Measurements from ENCODE around the gene KLHL30.

The KLHL30 gene

DNA sequence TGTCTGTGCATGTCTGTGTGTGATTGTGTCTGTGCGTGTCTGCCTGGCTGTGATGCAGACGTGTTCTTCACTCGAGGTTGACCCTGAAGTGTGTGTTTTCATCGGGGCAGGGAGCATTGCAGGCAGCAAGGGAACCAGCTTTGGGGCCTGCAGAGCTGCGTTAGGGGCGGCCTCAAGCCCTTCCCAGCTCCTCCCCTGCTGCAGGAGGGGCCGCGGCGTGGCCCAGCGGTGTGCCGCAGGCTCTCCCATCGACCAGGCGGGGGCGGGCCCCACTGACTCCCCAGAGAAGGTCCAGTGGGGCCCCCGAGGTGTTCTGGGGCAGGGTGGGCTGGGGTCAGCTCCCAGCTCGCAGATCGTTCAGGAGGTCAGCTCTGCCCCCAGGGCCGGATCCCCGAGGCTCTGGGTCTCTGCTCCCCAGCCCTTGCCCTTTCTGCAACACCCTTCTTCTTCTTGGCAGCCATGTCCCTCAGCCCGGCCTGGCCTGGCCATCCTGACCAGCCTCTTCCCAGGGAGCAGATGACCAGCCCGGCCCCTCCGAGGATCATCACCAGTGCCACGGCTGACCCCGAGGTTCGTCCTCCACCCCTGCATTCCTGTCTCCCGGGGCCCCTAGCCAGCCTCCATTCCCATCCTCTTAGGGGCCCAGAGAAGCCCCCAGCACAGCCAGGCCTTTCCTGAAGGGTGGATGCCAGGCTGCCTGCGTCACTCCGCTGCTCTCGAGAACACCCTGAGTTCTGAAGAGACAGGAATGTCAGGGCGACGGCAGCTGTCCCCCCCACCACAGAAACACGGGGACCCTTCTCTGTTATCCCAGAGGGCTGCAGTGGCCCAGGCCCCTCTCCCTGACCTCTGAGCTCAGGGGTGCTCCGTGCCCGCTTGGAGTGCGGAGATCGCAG, 11.1 kb upstream of the KLHL30 start:
- Histone ChIP-seq H3K9ac (ENCODE audit: low read depth in 1 of 2, low read length in 2 of 2) (no peak overlapping the region), H3K4me3 (ENCODE audit: low read length in 2 of 2) (no peak overlapping the region), H3K4me1 (ENCODE audit: control insufficient read depth in 2 of 2, insufficient read depth in 2 of 2, low read length in 2 of 2) (no peaks in the 10 kb centered on the region), H3K9me3 (ENCODE audit: control insufficient read depth in 2 of 2, low read length in 2 of 2) (no peaks in the 10 kb centered on the region), H3K36me3 (ENCODE audit: control insufficient read depth in 2 of 2, insufficient read depth in 2 of 2, low read length in 2 of 2) (no peaks in the 10 kb centered on the region), H3K27ac (ENCODE audit: low read depth in 2 of 2, low read length in 2 of 2) (no peak overlapping the region), H3K27me3 (ENCODE audit: control insufficient read depth in 2 of 2, insufficient read depth in 2 of 2, low read length in 2 of 2) (no peaks in the 10 kb centered on the region)

DNA sequence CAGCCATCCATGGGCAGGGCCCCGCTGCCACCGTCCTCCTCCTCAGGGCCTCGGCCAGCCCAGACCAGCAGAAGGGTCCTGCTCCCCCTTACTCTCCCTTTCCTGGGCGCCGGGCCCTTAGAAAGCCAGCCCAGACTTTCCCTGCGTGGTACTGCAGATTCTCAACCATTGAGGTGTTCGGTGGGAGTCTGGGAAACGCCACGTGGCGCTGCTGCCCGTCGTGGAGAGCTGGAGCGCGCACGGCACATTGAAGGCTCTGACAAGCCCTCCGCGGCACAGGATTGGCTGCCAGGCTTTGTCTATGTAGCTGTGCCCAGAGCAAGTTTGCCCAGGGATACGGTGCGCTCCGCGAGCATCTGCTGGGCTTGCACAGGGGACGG, 10.4 kb upstream of the KLHL30 start:
- no peak overlapping the region for H3K4me3 ChIP-seq (ENCODE audit: low read length in 2 of 2)
- no peak overlapping the region for H3K9ac ChIP-seq (ENCODE audit: low read depth in 1 of 2, low read length in 2 of 2)
- H3K27ac ChIP-seq (ENCODE audit: low read depth in 2 of 2, low read length in 2 of 2): no peak overlapping the region
- H3K9me3 ChIP-seq (ENCODE audit: control insufficient read depth in 2 of 2, low read length in 2 of 2): no peaks in the 10 kb centered on the region
- no peaks in the 10 kb centered on the region for H3K27me3 ChIP-seq (ENCODE audit: control insufficient read depth in 2 of 2, insufficient read depth in 2 of 2, low read length in 2 of 2)
- H3K36me3 ChIP-seq (ENCODE audit: control insufficient read depth in 2 of 2, insufficient read depth in 2 of 2, low read length in 2 of 2): no peaks in the 10 kb centered on the region
- H3K4me1 ChIP-seq (ENCODE audit: control insufficient read depth in 2 of 2, insufficient read depth in 2 of 2, low read length in 2 of 2): no peaks in the 10 kb centered on the region

DNA sequence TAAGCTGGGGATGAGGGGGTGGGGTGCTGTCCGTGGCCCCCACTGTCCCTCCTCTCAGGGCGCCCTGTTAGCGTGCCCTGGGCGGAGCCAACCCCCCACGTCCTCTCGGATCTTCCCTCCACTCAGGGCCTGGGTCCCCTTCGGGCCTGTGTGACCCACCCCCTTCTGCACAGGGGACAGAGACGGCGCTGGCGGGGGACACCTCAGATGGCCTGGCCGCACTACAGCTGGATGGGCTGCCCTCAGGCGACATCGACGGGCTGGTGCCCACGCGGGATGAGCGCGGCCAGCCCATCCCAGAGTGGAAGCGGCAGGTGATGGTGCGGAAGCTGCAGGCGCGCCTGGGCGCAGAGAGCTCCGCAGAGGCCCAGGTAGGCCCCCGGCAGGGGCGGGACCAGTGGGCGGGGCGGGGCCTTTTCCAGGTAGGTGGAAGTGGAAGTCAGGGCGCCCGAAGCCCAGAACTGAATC, 9.9 kb upstream of the KLHL30 start:
- Histone ChIP-seq H3K9me3 (ENCODE audit: control insufficient read depth in 2 of 2, low read length in 2 of 2) (no peaks in the 10 kb centered on the region), H3K27ac (ENCODE audit: low read depth in 2 of 2, low read length in 2 of 2) (no peak overlapping the region), H3K4me1 (ENCODE audit: control insufficient read depth in 2 of 2, insufficient read depth in 2 of 2, low read length in 2 of 2) (no peaks in the 10 kb centered on the region), H3K9ac (ENCODE audit: low read depth in 1 of 2, low read length in 2 of 2) (no peak overlapping the region), H3K4me3 (ENCODE audit: low read length in 2 of 2) (no peak overlapping the region), H3K36me3 (ENCODE audit: control insufficient read depth in 2 of 2, insufficient read depth in 2 of 2, low read length in 2 of 2) (no peaks in the 10 kb centered on the region), H3K27me3 (ENCODE audit: control insufficient read depth in 2 of 2, insufficient read depth in 2 of 2, low read length in 2 of 2) (no peaks in the 10 kb centered on the region)

DNA sequence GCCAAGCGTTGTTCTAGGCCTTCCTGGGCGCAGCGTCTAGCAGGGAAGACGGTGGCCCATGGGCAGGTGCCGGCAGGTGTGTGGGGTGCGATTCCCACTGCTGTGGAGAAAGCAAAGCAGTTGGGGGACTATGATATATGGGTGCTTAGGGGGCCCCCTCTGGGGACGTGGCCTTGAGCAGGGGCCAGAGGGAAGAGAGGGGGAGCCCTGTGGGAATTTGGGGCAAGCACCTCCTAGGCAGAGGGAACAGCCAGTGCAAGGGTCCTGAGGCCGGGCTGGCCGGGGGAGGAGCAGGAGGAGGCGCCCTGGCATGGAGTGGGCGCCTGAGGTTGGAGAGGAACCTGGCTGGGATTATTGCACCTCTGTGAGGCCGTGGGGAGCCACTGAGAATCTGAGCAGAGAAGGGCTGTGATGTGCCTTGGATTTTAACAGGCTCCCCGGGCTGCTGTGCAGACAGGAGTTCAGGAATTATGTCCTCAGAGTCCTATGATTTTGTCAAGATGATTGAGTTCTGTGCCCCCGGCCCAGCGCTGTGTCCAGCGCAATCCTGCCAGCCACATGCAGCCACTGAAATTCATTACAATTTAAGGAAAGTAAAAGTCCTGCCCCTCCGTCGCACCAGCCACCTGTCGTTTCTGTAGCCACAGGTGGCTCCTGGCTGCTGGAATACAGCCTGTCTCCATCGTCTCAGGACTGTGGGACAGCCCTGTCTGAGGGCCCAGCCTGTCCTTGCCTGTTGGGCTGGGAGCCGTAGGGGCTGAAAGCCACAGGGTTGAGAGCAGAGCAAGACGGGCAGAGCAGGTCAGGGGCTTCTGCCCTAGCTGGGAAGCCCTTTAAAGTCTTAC, 9.1 kb upstream of the KLHL30 start:
- Histone ChIP-seq H3K4me3 (ENCODE audit: low read length in 2 of 2) (no peak overlapping the region), H3K27ac (ENCODE audit: low read depth in 2 of 2, low read length in 2 of 2) (no peak overlapping the region), H3K36me3 (ENCODE audit: control insufficient read depth in 2 of 2, insufficient read depth in 2 of 2, low read length in 2 of 2) (no peaks in the 10 kb centered on the region), H3K4me1 (ENCODE audit: control insufficient read depth in 2 of 2, insufficient read depth in 2 of 2, low read length in 2 of 2) (no peaks in the 10 kb centered on the region), H3K9ac (ENCODE audit: low read depth in 1 of 2, low read length in 2 of 2) (no peak overlapping the region), H3K27me3 (ENCODE audit: control insufficient read depth in 2 of 2, insufficient read depth in 2 of 2, low read length in 2 of 2) (no peaks in the 10 kb centered on the region), H3K9me3 (ENCODE audit: control insufficient read depth in 2 of 2, low read length in 2 of 2) (no peaks in the 10 kb centered on the region)

DNA sequence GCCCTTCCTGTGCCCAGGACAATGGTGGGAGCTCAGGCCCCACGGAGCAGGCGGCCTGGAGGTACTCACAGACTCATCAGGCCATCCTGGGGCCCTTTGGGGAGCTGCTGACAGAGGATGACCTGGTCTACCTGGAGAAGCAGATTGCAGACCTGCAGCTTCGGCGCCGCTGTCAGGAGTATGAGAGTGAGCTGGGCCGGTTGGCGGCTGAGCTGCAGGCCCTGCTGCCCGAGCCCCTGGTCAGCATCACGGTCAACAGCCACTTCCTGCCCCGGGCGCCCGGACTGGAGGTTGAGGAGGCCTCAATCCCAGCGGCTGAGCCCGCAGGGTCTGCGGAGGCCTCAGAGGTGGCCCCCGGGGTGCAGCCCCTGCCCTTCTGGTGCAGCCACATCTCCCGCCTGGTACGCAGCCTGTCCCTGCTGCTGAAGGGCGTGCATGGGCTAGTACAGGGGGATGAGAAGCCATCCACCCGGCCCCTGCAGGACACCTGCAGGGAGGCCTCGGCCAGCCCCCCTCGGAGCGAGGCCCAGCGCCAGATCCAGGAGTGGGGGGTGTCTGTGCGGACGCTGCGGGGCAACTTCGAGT, 8.3 kb upstream of the KLHL30 start:
- Histone ChIP-seq H3K36me3 (ENCODE audit: control insufficient read depth in 2 of 2, insufficient read depth in 2 of 2, low read length in 2 of 2) (no peaks in the 10 kb centered on the region), H3K9me3 (ENCODE audit: control insufficient read depth in 2 of 2, low read length in 2 of 2) (no peaks in the 10 kb centered on the region), H3K27me3 (ENCODE audit: control insufficient read depth in 2 of 2, insufficient read depth in 2 of 2, low read length in 2 of 2) (no peaks in the 10 kb centered on the region), H3K4me1 (ENCODE audit: control insufficient read depth in 2 of 2, insufficient read depth in 2 of 2, low read length in 2 of 2) (no peaks in the 10 kb centered on the region), H3K27ac (ENCODE audit: low read depth in 2 of 2, low read length in 2 of 2) (no peak overlapping the region), H3K4me3 (ENCODE audit: low read length in 2 of 2) (no peak overlapping the region), H3K9ac (ENCODE audit: low read depth in 1 of 2, low read length in 2 of 2) (no peak overlapping the region)

DNA sequence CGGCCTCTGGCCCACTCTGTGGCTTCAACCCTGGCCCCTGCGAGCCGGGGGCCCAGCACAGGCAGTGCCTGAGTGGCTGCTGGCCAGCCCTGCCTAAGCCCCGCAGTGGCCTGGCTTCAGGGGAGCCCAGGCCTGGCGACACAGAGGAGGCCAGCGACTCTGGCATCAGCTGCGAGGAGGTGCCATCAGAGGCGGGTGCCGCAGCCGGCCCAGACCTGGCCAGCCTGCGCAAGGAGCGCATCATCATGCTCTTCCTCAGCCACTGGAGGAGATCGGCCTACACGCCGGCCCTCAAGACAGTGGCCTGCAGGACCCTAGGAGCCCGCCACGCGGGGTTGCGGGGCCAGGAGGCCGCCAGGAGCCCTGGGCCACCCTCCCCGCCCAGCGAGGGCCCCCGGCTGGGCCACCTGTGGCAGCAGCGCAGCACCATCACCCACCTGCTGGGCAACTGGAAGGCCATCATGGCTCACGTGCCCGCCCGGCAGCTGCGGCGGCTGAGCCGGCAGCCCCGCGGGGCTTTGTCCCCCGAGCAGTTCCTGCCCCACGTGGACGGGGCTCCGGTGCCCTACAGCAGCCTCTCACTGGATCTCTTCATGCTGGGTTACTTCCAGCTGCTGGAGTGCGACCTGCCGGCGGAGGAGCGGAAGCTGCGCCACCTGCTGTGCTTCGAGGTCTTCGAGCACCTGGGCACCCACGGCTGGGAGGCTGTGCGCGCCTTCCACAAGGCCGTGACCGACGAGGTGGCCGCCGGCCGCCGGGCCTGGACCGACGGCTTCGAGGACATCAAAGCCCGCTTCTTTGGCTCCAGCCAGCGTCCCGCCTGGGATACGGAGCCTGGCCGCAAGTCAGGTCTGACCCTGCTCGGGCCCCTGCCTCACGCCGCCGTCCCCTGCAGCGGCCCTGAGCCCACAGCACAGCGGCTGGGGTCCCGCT, 7.5 kb upstream of the KLHL30 start:
- no peak overlapping the region for H3K4me3 ChIP-seq (ENCODE audit: low read length in 2 of 2)
- H3K36me3 ChIP-seq (ENCODE audit: control insufficient read depth in 2 of 2, insufficient read depth in 2 of 2, low read length in 2 of 2): no peaks in the 10 kb centered on the region
- no peak overlapping the region for H3K9ac ChIP-seq (ENCODE audit: low read depth in 1 of 2, low read length in 2 of 2)
- no peak overlapping the region for H3K27ac ChIP-seq (ENCODE audit: low read depth in 2 of 2, low read length in 2 of 2)
- no peaks in the 10 kb centered on the region for H3K4me1 ChIP-seq (ENCODE audit: control insufficient read depth in 2 of 2, insufficient read depth in 2 of 2, low read length in 2 of 2)
- no peaks in the 10 kb centered on the region for H3K27me3 ChIP-seq (ENCODE audit: control insufficient read depth in 2 of 2, insufficient read depth in 2 of 2, low read length in 2 of 2)
- no peaks in the 10 kb centered on the region for H3K9me3 ChIP-seq (ENCODE audit: control insufficient read depth in 2 of 2, low read length in 2 of 2)

DNA sequence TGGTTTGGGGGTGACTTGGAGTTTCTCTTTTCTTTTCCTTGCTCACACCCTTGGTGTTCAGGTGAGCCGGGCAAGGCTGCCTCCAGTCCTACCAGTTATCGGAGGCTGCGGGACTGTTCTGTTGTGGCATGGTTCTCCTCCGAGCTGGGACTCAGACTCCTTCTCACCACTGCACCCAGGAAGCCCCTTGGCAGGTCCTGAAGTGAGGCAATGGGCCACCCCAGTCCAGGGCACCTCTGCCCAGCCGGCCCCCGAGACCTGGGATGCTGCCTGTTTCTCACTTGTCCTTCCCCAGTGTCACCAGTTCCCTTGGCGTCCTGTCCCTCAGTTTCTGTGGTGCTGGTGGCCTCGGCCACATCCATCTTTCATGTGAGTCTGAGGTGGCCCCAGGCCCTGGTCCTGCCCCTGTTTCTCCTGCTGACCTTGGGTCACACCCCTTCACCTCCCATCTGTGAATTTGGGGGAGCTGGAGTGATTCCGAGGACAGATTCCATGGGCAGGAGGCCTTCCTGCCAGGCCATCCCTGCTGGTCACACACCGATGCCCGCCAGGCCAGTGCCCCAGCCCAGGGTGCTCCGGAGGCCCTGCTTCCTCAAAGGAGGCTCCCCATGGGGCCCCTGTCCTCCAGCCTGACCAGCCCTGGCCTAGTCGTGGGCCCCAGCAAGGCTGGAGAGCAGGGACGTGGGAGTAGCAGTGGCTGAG, 6.6 kb upstream of the KLHL30 start:
- H3K36me3 ChIP-seq (ENCODE audit: control insufficient read depth in 2 of 2, insufficient read depth in 2 of 2, low read length in 2 of 2): no peaks in the 10 kb centered on the region
- H3K4me3 ChIP-seq (ENCODE audit: low read length in 2 of 2): no peak overlapping the region
- H3K9ac ChIP-seq (ENCODE audit: low read depth in 1 of 2, low read length in 2 of 2): no peak overlapping the region
- H3K4me1 ChIP-seq (ENCODE audit: control insufficient read depth in 2 of 2, insufficient read depth in 2 of 2, low read length in 2 of 2): no peaks in the 10 kb centered on the region
- H3K27me3 ChIP-seq (ENCODE audit: control insufficient read depth in 2 of 2, insufficient read depth in 2 of 2, low read length in 2 of 2): no peaks in the 10 kb centered on the region
- H3K9me3 ChIP-seq (ENCODE audit: control insufficient read depth in 2 of 2, low read length in 2 of 2): no peaks in the 10 kb centered on the region
- H3K27ac ChIP-seq (ENCODE audit: low read depth in 2 of 2, low read length in 2 of 2): no peak overlapping the region

DNA sequence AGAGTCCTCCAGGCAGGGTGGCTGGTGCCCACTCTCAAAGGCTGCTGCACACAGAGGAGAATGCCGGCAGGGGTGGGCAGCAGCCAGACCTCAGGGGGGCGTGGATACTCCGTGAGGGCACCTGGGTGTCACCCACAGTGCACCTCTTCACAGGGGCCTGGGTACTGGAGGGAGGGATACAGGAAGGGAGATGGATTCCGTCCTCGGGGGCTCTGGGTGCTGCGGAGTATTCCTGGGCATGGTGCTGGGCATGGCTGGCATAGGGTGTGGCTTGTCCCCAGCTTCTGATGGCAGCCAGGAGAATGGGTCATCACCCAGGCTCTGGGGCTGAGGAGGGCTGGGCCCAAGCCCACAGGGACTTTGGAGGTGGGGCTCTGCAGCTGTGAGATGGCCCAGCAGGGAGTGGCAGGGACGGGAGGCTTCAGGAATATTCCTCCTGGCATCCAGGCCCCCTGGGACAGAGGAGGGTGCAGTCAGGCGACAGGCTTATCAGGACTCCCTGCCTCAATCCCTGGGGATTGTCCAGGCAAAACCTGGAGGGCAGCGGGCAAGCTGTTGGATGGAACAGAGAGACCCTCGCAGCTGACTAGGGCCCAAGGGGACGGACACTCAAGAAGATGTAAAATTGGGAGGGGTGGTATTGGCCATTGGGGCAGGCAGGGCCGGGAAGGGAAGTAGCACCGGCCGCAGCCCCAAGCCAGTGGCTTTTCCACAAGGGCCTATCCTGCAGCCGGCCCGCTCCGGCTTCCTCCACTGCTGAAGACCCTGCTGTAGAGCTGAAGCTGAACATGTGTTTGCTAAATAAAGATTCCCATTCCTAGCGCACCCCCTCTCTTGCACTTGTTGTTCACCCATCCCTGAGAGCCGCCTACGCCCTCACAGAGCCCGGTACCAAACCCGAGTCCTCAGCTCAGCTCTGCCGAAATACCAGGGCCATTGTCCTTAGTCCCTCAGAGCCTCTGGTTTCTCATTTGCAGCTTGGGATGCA, 5.7 kb upstream of the KLHL30 start:
- no peaks in the 10 kb centered on the region for H3K4me1 ChIP-seq (ENCODE audit: control insufficient read depth in 2 of 2, insufficient read depth in 2 of 2, low read length in 2 of 2)
- H3K27ac ChIP-seq (ENCODE audit: low read depth in 2 of 2, low read length in 2 of 2): no peak overlapping the region
- no peaks in the 10 kb centered on the region for H3K36me3 ChIP-seq (ENCODE audit: control insufficient read depth in 2 of 2, insufficient read depth in 2 of 2, low read length in 2 of 2)
- H3K4me3 ChIP-seq (ENCODE audit: low read length in 2 of 2): no peak overlapping the region
- no peak overlapping the region for H3K9ac ChIP-seq (ENCODE audit: low read depth in 1 of 2, low read length in 2 of 2)
- H3K9me3 ChIP-seq (ENCODE audit: control insufficient read depth in 2 of 2, low read length in 2 of 2): no peaks in the 10 kb centered on the region
- H3K27me3 ChIP-seq (ENCODE audit: control insufficient read depth in 2 of 2, insufficient read depth in 2 of 2, low read length in 2 of 2): no peaks in the 10 kb centered on the region

Measured in mucosa of rectum (tissue), 2 donors.